Loucy (cell line): ENCODE data around the gene GATA6.

Experiments
- CTCF ChIP-seq: fragments of 200-600 bp; sonication (generic); conservative IDR thresholded peaks from 2 replicates; pipeline ENCODE4 v1.5.1; 2014; ENCODE audit warnings: mild to moderate bottlenecking, antibody characterized with exemption, low read length
- EZH2phosphoT487 ChIP-seq: fragments of 200-600 bp; IDR thresholded peaks from 2 replicates; pipeline ENCODE4 v1.6.1; 2018; ENCODE audit warnings: antibody characterized with exemption, mild to moderate bottlenecking, moderate library complexity, borderline replicate concordance

GRCh38 chr18:22185273-22185672 lies 15.9 kb downstream of the GATA6 start:
- no peak for TF ChIP-seq CTCF
- no peak for TF ChIP-seq EZH2phosphoT487
